Keratinocyte (primary cell): ENCODE data around the gene MARCHF9. TPM values are rescaled to one million over a fixed set of nuclear protein-coding genes. Genes with fewer than 3 reads are reported as not detected.

ENCODE experiments used
- DNase-seq: peaks from one replicate; pipeline ENCODE4 v3.0.0-alpha.2; 2011; ENCODE audit warnings: low read depth, missing footprints, low spot score
- FAIRE-seq: peaks from 2 replicates; lab custom pipeline; 2011; peaks lifted over from hg19 to GRCh38; lab: Jason Lieb, UNC
- H2AFZ ChIP-seq: 2 replicates; pipeline ENCODE4 v1.6.0; 2012; ENCODE audit warnings: low read length, control low read depth, inconsistent platforms; ENCODE audit not compliant: control insufficient read depth
- H3K27ac ChIP-seq: 2 replicates; pipeline ENCODE4 v1.5.1; 2011; ENCODE audit warnings: low read length; ENCODE audit not compliant: control insufficient read depth, insufficient read depth
- H3K27me3 ChIP-seq: 3 replicates; pipeline ENCODE4 v1.6.0; 2011; ENCODE audit warnings: low read length; ENCODE audit not compliant: control insufficient read depth, insufficient read depth; ENCODE audit errors: extremely low read depth
- H3K36me3 ChIP-seq, 2 experiments: 2 replicates in 1 of 2; 3 replicates in 1 of 2; pipeline ENCODE4 v1.5.1; 2011; ENCODE audit warnings: low read length in 2 of 2, mild to moderate bottlenecking in 1 of 2; ENCODE audit not compliant: control insufficient read depth in 2 of 2, insufficient read depth in 2 of 2; ENCODE audit errors: extremely low read depth in 1 of 2
- H3K4me1 ChIP-seq: 3 replicates; pipeline ENCODE4 v1.5.1; 2011; ENCODE audit warnings: low read length; ENCODE audit not compliant: control insufficient read depth, insufficient read depth; ENCODE audit errors: extremely low read depth
- H3K4me2 ChIP-seq: 3 replicates; pipeline ENCODE4 v1.6.0; 2011; ENCODE audit warnings: low read depth, low read length; ENCODE audit not compliant: control insufficient read depth, insufficient read depth; ENCODE audit errors: extremely low read depth
- H3K4me3 ChIP-seq, 3 experiments: fragments of 200-600 bp in 1 of 3; sonication (generic) in 1 of 3; 2 replicates in 2 of 3; 3 replicates in 1 of 3; pipeline ENCODE4 v1.5.1; 2011 to 2016; ENCODE audit warnings: low read length in 3 of 3, mild to moderate bottlenecking in 3 of 3, control low read depth in 2 of 3, inconsistent platforms in 1 of 3, low read depth in 1 of 3, mixed read lengths in 1 of 3, mixed run types in 1 of 3, moderate library complexity in 1 of 3; ENCODE audit not compliant: control insufficient read depth in 2 of 3, insufficient read depth in 2 of 3; ENCODE audit errors: extremely low read depth in 1 of 3
- H3K79me2 ChIP-seq: 2 replicates; pipeline ENCODE4 v1.6.0; 2012; ENCODE audit warnings: low read length; ENCODE audit not compliant: control insufficient read depth, insufficient read depth
- H3K9ac ChIP-seq: 3 replicates; pipeline ENCODE4 v1.6.0; 2011; ENCODE audit warnings: low read length; ENCODE audit not compliant: control insufficient read depth, insufficient read depth; ENCODE audit errors: extremely low read depth
- H3K9me1 ChIP-seq: 3 replicates; pipeline ENCODE4 v1.6.0; 2011; ENCODE audit warnings: low read length; ENCODE audit not compliant: control insufficient read depth, insufficient read depth; ENCODE audit errors: extremely low read depth
- H3K9me3 ChIP-seq: 2 replicates; pipeline ENCODE4 v1.5.1; 2012; ENCODE audit warnings: low read depth, low read length; ENCODE audit not compliant: control insufficient read depth
- H4K20me1 ChIP-seq: 3 replicates; pipeline ENCODE4 v1.6.0; 2011; ENCODE audit warnings: low read length; ENCODE audit not compliant: control insufficient read depth, insufficient read depth; ENCODE audit errors: extremely low read depth
- CTCF ChIP-seq, 3 experiments: IDR thresholded peaks in 1 of 3; conservative IDR thresholded peaks in 1 of 3; optimal IDR thresholded peaks in 1 of 3; 2 replicates in 2 of 3; 3 replicates in 1 of 3; pipeline versions ENCODE3 to v1.5.1; 2011; ENCODE audit warnings: low read length in 3 of 3, mild to moderate bottlenecking in 3 of 3, moderate library complexity in 2 of 3, control low read depth in 1 of 3, inconsistent platforms in 1 of 3; ENCODE audit not compliant: insufficient read depth in 2 of 3; ENCODE audit errors: extremely low read depth in 1 of 3
- EZH2 ChIP-seq: IDR thresholded peaks from one replicate; pipeline ENCODE4 v1.6.1; 2012; ENCODE audit warnings: inconsistent platforms, mild to moderate bottlenecking, low read length, moderate library complexity
- dilution Hi-C: fragments of 300-500 bp; cut with MboI; formaldehyde crosslinking; loops from one replicate; pipeline ENCODE4 v1.7.0; 2020; ENCODE audit warnings: low sequenced_read_pairs; ENCODE audit not compliant: extremely low pct_ligation_motif_present
- polyA plus RNA-seq, 5 experiments: library from polyadenylated mRNA; depleted of rRNA in 3 of 5; stranded (reverse) in 3 of 5; stranded (forward) in 1 of 5; unstranded in 1 of 5; fragments of >200 nt; gene quantifications; 1 replicate in 1 of 5; 2 replicates in 3 of 5; 3 replicates in 1 of 5; pipeline versions ENCODE4 v1.2.1 to v1.2.3, GENCODE V29; 2011 to 2012; ENCODE audit warnings: missing spikeins in 2 of 5, low read depth in 1 of 5, low replicate concordance in 1 of 5

The MARCHF9 gene
- polyA plus RNA-seq, 1 donor (not counting 4 experiments of a cell fraction or from before 2014, with no cell fraction given), result 10.9 TPM

DNA sequence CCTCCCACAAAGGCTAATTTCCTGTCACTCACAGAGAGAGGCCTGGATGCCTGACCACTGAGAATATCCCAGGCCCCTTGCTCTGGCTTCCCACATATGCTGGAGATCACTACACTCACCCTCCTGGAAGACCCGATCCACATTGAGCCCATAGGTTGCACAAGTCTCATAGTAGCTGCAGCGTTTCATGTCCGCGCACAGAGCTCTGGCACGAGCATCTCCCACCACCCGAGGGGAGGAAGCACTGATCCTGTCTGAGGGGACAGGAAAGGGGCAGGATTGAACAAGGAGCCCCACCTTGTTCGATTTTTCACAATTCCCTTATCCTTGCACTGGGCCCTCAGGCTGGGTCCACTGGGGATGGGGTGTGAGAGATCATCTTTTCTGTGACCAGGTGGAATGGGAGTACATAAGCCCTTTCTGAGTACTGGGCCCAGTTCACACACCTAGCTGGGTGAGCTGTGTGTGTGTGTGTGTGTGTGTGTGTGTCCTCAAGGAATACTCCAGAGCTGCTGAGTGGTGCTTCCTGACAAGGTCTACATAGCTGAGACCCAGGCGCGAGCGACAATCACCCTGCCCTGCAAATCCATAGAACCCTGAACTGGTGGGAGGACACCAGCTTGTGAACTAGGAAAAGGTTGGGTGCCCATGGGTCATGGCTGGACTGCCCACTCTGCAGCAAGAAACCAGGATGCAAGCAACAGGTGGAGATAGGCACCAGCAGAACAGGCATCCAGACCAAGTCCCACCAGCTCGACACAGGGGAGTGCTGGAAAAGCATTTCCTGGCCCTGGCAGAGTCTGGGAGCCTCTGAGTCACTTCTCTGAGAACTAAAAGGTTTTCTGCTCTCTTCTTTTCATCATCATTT lies 21.9 kb upstream of the MARCHF9 start:
- no peak for DNase-seq
- H3K4me3 ChIP-seq, result no peak overlapping the region
- H4K20me1 ChIP-seq, result no peaks in the 10 kb centered on the region
- H3K4me1 ChIP-seq, result peaks cover 15% of the 10 kb centered on the region
- no peaks in the 10 kb centered on the region for H3K9me3 ChIP-seq
- no peak overlapping the region for H2AFZ ChIP-seq
- no peaks in the 10 kb centered on the region for H3K36me3 ChIP-seq
- no peaks in the 10 kb centered on the region for H3K9me1 ChIP-seq
- no peak overlapping the region for H3K27ac ChIP-seq
- H3K4me2 ChIP-seq, result no peak overlapping the region
- H3K9ac ChIP-seq, result no peak overlapping the region
- no peak for FAIRE-seq
- no peaks in the 10 kb centered on the region for H3K79me2 ChIP-seq
- dilution Hi-C loops, result loop anchor here (25.0 kb wide), 1 partner anchor 146 kb away; the partner anchor contains the start of gene PIP4K2C
- peaks cover 36% of the 10 kb centered on the region for H3K27me3 ChIP-seq
- no peak for TF ChIP-seq CTCF (optimal IDR thresholded peaks at IDR 0.05 in 1 of 3, IDR thresholded peaks at IDR 0.05 in 1 of 3, conservative IDR thresholded peaks at IDR 0.05 in 1 of 3; ENCODE audit: extremely low read depth in 1 of 3, insufficient read depth in 2 of 3, low read length in 3 of 3)
- no peak for TF ChIP-seq EZH2

DNA sequence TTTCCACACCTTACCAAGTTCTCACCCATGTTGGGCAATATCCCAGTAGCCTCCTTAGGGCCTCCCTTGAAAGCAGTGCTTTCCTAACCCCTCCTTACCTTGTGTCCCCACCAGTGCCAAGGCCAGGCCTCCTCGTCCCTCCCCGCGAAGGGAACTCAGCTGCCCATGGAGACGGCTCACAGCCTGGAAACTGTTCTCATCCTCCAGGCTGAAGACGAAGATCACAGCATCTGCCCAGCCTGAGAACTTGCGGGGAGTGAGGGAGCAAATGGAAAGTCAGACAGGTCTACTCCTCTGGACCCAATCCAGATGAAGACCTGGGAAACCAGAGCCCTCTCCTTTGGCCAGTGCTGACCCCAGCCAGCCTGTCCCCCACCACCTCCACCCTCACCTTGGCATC lies 21.0 kb upstream of the MARCHF9 start:
- Histone ChIP-seq H3K9me3 (no peaks in the 10 kb centered on the region), H2AFZ (no peak overlapping the region), H3K4me3 (no peak overlapping the region), H3K27me3 (peaks cover 40% of the 10 kb centered on the region), H3K36me3 (no peaks in the 10 kb centered on the region), H3K27ac (no peak overlapping the region), H4K20me1 (no peaks in the 10 kb centered on the region), H3K79me2 (no peaks in the 10 kb centered on the region), H3K9me1 (no peaks in the 10 kb centered on the region), H3K9ac (no peak overlapping the region), H3K4me2 (no peak overlapping the region), H3K4me1 (peaks cover 15% of the 10 kb centered on the region)
- TF ChIP-seq CTCF (optimal IDR thresholded peaks at IDR 0.05 in 1 of 3, IDR thresholded peaks at IDR 0.05 in 1 of 3, conservative IDR thresholded peaks at IDR 0.05 in 1 of 3; ENCODE audit: extremely low read depth in 1 of 3, insufficient read depth in 2 of 3, low read length in 3 of 3) (no peak), EZH2 (no peak)
- DNase-seq (no peak), FAIRE-seq (no peak)
- dilution Hi-C loops, result loop anchor here (25.0 kb wide), 1 partner anchor 147 kb away; the partner anchor contains the start of gene PIP4K2C
